ENCODE measurements around the gene MRTO4. TPM values are rescaled to one million over a fixed set of nuclear protein-coding genes. Genes with fewer than 3 reads are reported as not detected.

MRTO4 gene
- polyA plus RNA-seq, 3 donors: 4.9 to 8.7 (median 8.4) TPM

DNA sequence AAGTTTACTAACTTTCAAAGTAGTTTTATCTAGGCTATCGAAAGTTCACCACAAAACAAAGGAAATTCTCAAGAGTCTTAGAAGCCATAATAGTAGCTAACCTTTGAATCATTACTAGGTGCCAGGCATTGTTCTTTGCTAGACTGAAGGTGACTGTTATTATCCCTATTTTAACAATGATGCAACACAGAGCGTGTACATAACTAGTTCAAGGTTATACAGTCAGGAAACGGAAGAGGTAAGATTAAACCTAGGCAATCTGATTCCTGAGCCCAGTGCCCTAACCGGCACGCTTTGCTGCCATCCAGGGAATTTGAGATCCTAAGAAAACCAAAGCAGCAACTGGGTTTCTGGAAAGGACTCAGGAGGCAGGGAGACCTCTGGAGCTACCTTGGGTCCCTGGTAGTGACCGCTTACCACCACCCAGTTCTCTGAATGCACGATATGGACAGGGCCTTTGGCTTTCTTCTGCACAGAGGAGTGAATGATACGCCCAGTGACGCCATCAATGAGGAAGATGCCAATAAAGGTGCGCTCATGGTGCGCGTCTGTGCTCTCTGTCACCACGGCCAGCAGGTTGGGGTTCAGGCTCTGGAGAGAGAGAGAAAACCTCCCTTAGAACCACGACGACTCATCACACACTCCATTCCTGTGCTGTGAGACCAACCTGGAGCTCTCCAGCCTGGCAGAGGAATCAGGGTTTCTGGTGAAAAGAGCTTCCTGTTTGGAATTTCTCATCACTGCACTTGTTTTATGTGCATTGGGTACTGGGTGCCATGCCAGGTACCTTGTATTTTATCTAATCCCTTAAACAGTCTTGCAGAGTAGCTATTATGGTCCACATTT is 28.4 kb upstream of the MRTO4 start:
- Histone ChIP-seq H3K4me1 (ENCODE audit: control insufficient read depth in 1 of 2, insufficient read depth in 2 of 2, low read length in 2 of 2) (no peaks in the 10 kb centered on the region), H3K27ac (ENCODE audit: low read depth in 1 of 2, low read length in 2 of 2) (no peak overlapping the region), H3K4me2 (replicated peaks; ENCODE audit: extremely low read depth, low read length, poor library complexity, severe bottlenecking) (no peak overlapping the region), H3K4me3 (replicated peaks in 1 of 3; ENCODE audit: low read depth in 2 of 3, low read length in 3 of 3) (no peak overlapping the region), H3K9ac (ENCODE audit: insufficient read depth, low read length, poor library complexity, severe bottlenecking) (no peak overlapping the region), H3K79me2 (ENCODE audit: insufficient read depth, low read length) (peaks cover 22% of the 10 kb centered on the region), H3K27me3 (ENCODE audit: control insufficient read depth in 2 of 2, insufficient read depth in 2 of 2, low read length in 2 of 2) (no peaks in the 10 kb centered on the region), H3K9me3 (replicated peaks in 1 of 2; ENCODE audit: control insufficient read depth in 1 of 2, insufficient read depth in 1 of 2, low read length in 2 of 2) (no peaks in the 10 kb centered on the region), H3K36me3 (replicated peaks in 1 of 2; ENCODE audit: control insufficient read depth in 1 of 2, insufficient read depth in 2 of 2, low read length in 2 of 2) (peaks cover 90 to 99% of the 10 kb centered on the region in 2 donors), H4K20me1 (ENCODE audit: insufficient read depth, low read length) (peaks cover 29% of the 10 kb centered on the region), H2AFZ (ENCODE audit: insufficient read depth, low read depth, low read length, poor library complexity, severe bottlenecking) (no peak overlapping the region)
- Mint-ChIP-seq H3K36me3 (peaks cover 88 to 97% of the 10 kb centered on the region in 2 donors), H3K27me3 (ENCODE audit: low read depth in 3 of 3) (peaks cover 0 to 1% (median 0%) of the 10 kb centered on the region in 3 donors), H3K4me1 (peaks cover 4% of the 10 kb centered on the region), H3K27ac (peak overlapping the region in 1 of 7 donors; percentile 39), H3K9me3 (no peaks in the 10 kb centered on the region), H3K4me3 (no peak overlapping the region)
- 88% methylated on average over 6 of the region's 15 CpGs for WGBS (ENCODE audit: insufficient coverage)
- no peak for DNase-seq
- intact Hi-C loops (cut with micrococcal nuclease): no loop called here
- TF ChIP-seq, protein P1, sequence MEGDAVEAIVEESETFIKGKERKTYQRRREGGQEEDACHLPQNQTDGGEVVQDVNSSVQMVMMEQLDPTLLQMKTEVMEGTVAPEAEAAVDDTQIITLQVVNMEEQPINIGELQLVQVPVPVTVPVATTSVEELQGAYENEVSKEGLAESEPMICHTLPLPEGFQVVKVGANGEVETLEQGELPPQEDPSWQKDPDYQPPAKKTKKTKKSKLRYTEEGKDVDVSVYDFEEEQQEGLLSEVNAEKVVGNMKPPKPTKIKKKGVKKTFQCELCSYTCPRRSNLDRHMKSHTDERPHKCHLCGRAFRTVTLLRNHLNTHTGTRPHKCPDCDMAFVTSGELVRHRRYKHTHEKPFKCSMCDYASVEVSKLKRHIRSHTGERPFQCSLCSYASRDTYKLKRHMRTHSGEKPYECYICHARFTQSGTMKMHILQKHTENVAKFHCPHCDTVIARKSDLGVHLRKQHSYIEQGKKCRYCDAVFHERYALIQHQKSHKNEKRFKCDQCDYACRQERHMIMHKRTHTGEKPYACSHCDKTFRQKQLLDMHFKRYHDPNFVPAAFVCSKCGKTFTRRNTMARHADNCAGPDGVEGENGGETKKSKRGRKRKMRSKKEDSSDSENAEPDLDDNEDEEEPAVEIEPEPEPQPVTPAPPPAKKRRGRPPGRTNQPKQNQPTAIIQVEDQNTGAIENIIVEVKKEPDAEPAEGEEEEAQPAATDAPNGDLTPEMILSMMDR (IDR thresholded peaks at IDR 0.05): no peak

DNA sequence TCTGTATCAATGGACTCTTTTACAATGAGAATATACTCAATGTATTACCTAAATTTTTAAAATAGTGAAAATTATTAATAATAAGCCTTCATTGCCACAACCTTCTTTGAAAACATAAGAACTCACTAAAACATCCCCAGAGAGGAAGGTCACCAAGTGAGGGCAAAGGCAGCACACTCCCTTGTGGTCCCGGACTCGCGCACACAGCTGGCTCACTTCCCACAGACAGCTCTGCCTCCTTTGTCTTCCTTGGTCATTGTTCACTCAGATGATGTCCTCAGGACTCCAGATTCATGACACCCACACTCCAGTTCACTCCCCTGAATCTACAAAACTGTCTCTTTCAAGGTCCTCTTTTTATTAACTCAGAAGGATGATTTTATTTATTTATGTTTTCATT is 22.4 kb upstream of the MRTO4 start:
- 100% methylated on average over 3 of the region's 3 CpGs for WGBS (ENCODE audit: insufficient coverage)
- no peak overlapping the region for H3K4me3 ChIP-seq (replicated peaks in 1 of 3; ENCODE audit: low read depth in 2 of 3, low read length in 3 of 3)
- H2AFZ ChIP-seq (ENCODE audit: insufficient read depth, low read depth, low read length, poor library complexity, severe bottlenecking): no peak overlapping the region
- no peaks in the 10 kb centered on the region for H3K4me1 ChIP-seq (ENCODE audit: control insufficient read depth in 1 of 2, insufficient read depth in 2 of 2, low read length in 2 of 2)
- H4K20me1 ChIP-seq (ENCODE audit: insufficient read depth, low read length): peaks cover 7% of the 10 kb centered on the region
- H3K4me2 ChIP-seq (replicated peaks; ENCODE audit: extremely low read depth, low read length, poor library complexity, severe bottlenecking): no peak overlapping the region
- intact Hi-C loops (cut with micrococcal nuclease): no loop called here
- Mint-ChIP-seq H3K27ac (peak overlapping the region in 1 of 7 donors; percentile 7), H3K27me3 (ENCODE audit: low read depth in 3 of 3) (no peaks in the 10 kb centered on the region), H3K36me3 (peaks cover 92 to 97% of the 10 kb centered on the region in 2 donors), H3K9me3 (no peaks in the 10 kb centered on the region), H3K4me1 (no peaks in the 10 kb centered on the region), H3K4me3 (no peak overlapping the region)
- no peak overlapping the region for H3K9ac ChIP-seq (ENCODE audit: insufficient read depth, low read length, poor library complexity, severe bottlenecking)
- H3K27ac ChIP-seq (ENCODE audit: low read depth in 1 of 2, low read length in 2 of 2): no peak overlapping the region
- H3K9me3 ChIP-seq (replicated peaks in 1 of 2; ENCODE audit: control insufficient read depth in 1 of 2, insufficient read depth in 1 of 2, low read length in 2 of 2): no peaks in the 10 kb centered on the region
- DNase-seq: no peak
- no peaks in the 10 kb centered on the region for H3K27me3 ChIP-seq (ENCODE audit: control insufficient read depth in 2 of 2, insufficient read depth in 2 of 2, low read length in 2 of 2)
- TF ChIP-seq, protein P1 (IDR thresholded peaks at IDR 0.05): no peak
- peaks cover 89 to 99% of the 10 kb centered on the region in 2 donors for H3K36me3 ChIP-seq (replicated peaks in 1 of 2; ENCODE audit: control insufficient read depth in 1 of 2, insufficient read depth in 2 of 2, low read length in 2 of 2)
- no peaks in the 10 kb centered on the region for H3K79me2 ChIP-seq (ENCODE audit: insufficient read depth, low read length)

Measured in CD14-positive monocyte (primary cell).